ENCODE results near the gene FOXQ1. TPM values are rescaled to one million over a fixed set of nuclear protein-coding genes. Genes with fewer than 3 reads are reported as not detected.

FOXQ1 gene
- total and polyA plus RNA-seq, 2 of the 13 experiments (the other 11 are each of a cell fraction or from before 2014, with no cell fraction given): 35.2 to 39.8 TPM

GRCh38 chr6:1328129-1328800 lies 16.4 kb downstream of the FOXQ1 start:
- intact Hi-C loops (cut with micrococcal nuclease; ENCODE audit: unreplicated experiment) (loop anchor here (5.0 kb wide), 1 partner anchor 271 kb away; no protein-coding TSS in a partner anchor), in situ Hi-C loops (cut with HindIII; ENCODE audit: extremely low pct_ligation_motif_present, low pct_unique_long_range_greater_than_20kb) (no loop called here)
- FAIRE-seq: no peak
- peaks cover 53% of the 10 kb centered on the region for H3K4me1 ChIP-seq (ENCODE audit: insufficient read depth, low read length)
- ATAC-seq: no peak
- no peak overlapping the region for H2AFZ ChIP-seq (ENCODE audit: low read length)
- CTCF ChIA-PET (ENCODE audit: low intra/inter-chr PET ratio, low total read pairs): no interaction called here
- H3K79me2 ChIP-seq (ENCODE audit: insufficient read depth, low read length): no peaks in the 10 kb centered on the region
- H3K36me3 ChIP-seq (replicated peaks in 1 of 2; ENCODE audit: control insufficient read depth in 1 of 2, insufficient read depth in 2 of 2, low read length in 2 of 2): no peaks in the 10 kb centered on the region
- WGBS (ENCODE audit: low lambda C conversion rate): 73% methylated on average over 2 of the region's 2 CpGs
- no peak for DNase-seq (ENCODE audit: low spot score)
- no peak overlapping the region for H3K27ac ChIP-seq (ENCODE audit: extremely low read length, insufficient read depth, low read length)
- no peaks in the 10 kb centered on the region for H3K27me3 ChIP-seq (ENCODE audit: control insufficient read depth in 1 of 2, insufficient read depth in 2 of 2, low read length in 2 of 2)
- no peak overlapping the region for H3K9ac ChIP-seq (ENCODE audit: insufficient read depth, low read depth, low read length)
- peaks cover 16% of the 10 kb centered on the region; the same call in 1 of the 2 replicates for H3K9me3 ChIP-seq (ENCODE audit: low read length)
- BruUV-seq (replicated peaks): no TSS peak
- no peaks in the 10 kb centered on the region for H4K20me1 ChIP-seq (ENCODE audit: insufficient read depth, low read length)
- no peak for TF ChIP-seq HHEX (CRISPR knock-in tag; IDR thresholded peaks at IDR 0.05)
- 0 out of 2 replicates have a peak, but pooled peaks have one; percentile 46 for TF ChIP-seq ZNF121 (CRISPR knock-in tag; IDR thresholded peaks at IDR 0.05)
- no peak overlapping the region for H3K4me3 ChIP-seq (replicated peaks in 1 of 3; ENCODE audit: insufficient read depth in 1 of 3, low read depth in 2 of 3, low read length in 3 of 3)
- no peak overlapping the region for H3K4me2 ChIP-seq (ENCODE audit: low read depth, low read length)
- POLR2A ChIA-PET: interaction anchor here (1.3 to 8.2 kb wide), 6 partner anchors 8 to 428 kb away, joined by 3 to 269 read pairs (median 19); partner anchors contain the start of gene FOXQ1

- no peak for ATAC-seq
- Histone ChIP-seq H3K27ac (ENCODE audit: extremely low read length, insufficient read depth, low read length) (no peak overlapping the region), H3K36me3 (replicated peaks in 1 of 2; ENCODE audit: control insufficient read depth in 1 of 2, insufficient read depth in 2 of 2, low read length in 2 of 2) (no peaks in the 10 kb centered on the region), H3K4me1 (ENCODE audit: insufficient read depth, low read length) (peaks cover 51% of the 10 kb centered on the region), H4K20me1 (ENCODE audit: insufficient read depth, low read length) (no peaks in the 10 kb centered on the region), H2AFZ (ENCODE audit: low read length) (no peak overlapping the region), H3K27me3 (ENCODE audit: control insufficient read depth in 1 of 2, insufficient read depth in 2 of 2, low read length in 2 of 2) (no peaks in the 10 kb centered on the region), H3K4me2 (ENCODE audit: low read depth, low read length) (no peak overlapping the region), H3K79me2 (ENCODE audit: insufficient read depth, low read length) (no peaks in the 10 kb centered on the region), H3K4me3 (replicated peaks in 1 of 3; ENCODE audit: insufficient read depth in 1 of 3, low read depth in 2 of 3, low read length in 3 of 3) (no peak overlapping the region), H3K9me3 (ENCODE audit: low read length) (peaks cover 16% of the 10 kb centered on the region; the same call in 1 of the 2 replicates), H3K9ac (ENCODE audit: insufficient read depth, low read depth, low read length) (no peak overlapping the region)
- in situ Hi-C loops (cut with HindIII; ENCODE audit: extremely low pct_ligation_motif_present, low pct_unique_long_range_greater_than_20kb) (no loop called here), intact Hi-C loops (cut with micrococcal nuclease; ENCODE audit: unreplicated experiment) (loop anchor here (5.0 kb wide), 1 partner anchor 272 kb away; no protein-coding TSS in a partner anchor)
- no peak for DNase-seq (ENCODE audit: low spot score)
- no peak for FAIRE-seq
- CTCF ChIA-PET (ENCODE audit: low intra/inter-chr PET ratio, low total read pairs): no interaction called here
- POLR2A ChIA-PET: no interaction called here
- BruUV-seq (replicated peaks): no TSS peak
- TF ChIP-seq ZNF839 (CRISPR knock-in tag; IDR thresholded peaks at IDR 0.05; ENCODE audit: borderline replicate concordance) (no peak), TRIM24 (CRISPR knock-in tag; IDR thresholded peaks at IDR 0.05) (no peak), ZNF260 (CRISPR knock-in tag; IDR thresholded peaks at IDR 0.05; ENCODE audit: borderline replicate concordance, low read depth) (no peak), SP2 (CRISPR knock-in tag; IDR thresholded peaks at IDR 0.05) (no peak), RFXANK (CRISPR knock-in tag; IDR thresholded peaks at IDR 0.05) (no peak), HIVEP1 (CRISPR knock-in tag; IDR thresholded peaks at IDR 0.05) (no peak), ZNF329 (CRISPR knock-in tag; IDR thresholded peaks at IDR 0.05; ENCODE audit: low read depth) (no peak), KDM6A (CRISPR knock-in tag; IDR thresholded peaks at IDR 0.05; ENCODE audit: low read depth) (no peak), ZNF790 (CRISPR knock-in tag; IDR thresholded peaks at IDR 0.05; ENCODE audit: borderline replicate concordance) (no peak), WIZ (CRISPR knock-in tag; IDR thresholded peaks at IDR 0.05) (no peak), ZBED4 (CRISPR knock-in tag; IDR thresholded peaks at IDR 0.05; ENCODE audit: borderline replicate concordance) (no peak), NCOR1 (IDR thresholded peaks at IDR 0.05; ENCODE audit: borderline replicate concordance, low read length) (no peak)
These were observed 17.8 kb downstream of the FOXQ1 start for GRCh38 chr6:1329708-1330107.
